Stimulated activated CD4-positive, alpha-beta T cell treated with anti-CD3 and anti-CD28 coated beads, Interleukin-1b, Interleukin-23, amount 100 ng/mL, for 24 hours (primary cell): ENCODE measurements around the gene PLEKHA8.

Source experiments
- DNase-seq, 4 experiments: peaks; one replicate each; pipeline ENCODE4 v3.0.0-alpha.2; 2020; ENCODE audit warnings: low read depth in 4 of 4, low spot score in 1 of 4

PLEKHA8 gene

DNA sequence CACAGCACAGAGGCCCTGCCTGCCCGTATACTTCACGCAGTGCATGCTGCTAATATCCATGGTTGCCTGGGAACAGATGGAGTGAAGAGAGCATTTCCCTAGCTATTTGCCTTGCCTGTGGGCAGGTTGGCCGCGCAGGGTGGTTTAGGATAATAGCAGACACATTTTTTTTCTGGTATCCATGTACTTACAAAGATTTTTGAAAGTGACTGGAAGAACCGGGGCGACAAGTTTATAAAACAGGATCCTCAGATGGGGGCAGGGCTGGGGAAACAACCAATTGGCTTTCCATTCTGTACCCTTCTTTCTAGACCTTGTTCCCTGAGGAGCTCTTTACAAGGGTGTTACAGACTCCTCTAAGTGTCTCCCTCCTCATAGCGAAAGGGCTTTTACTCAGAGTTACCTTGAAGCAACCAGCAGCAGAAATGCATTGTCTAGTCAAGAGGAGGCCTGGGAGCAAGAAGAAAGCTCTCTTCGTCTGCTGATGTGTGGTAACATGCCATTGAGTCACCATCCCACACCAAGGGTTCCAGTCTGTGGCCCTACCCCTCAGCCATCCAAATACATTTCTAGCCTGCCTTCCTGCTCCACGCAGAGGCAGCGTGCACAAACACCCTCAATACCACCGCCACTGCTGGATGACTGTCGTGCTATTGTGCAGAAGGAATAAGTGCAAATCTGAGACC lies 138.1 kb downstream of the PLEKHA8 start:
- DNase-seq: no peak

DNA sequence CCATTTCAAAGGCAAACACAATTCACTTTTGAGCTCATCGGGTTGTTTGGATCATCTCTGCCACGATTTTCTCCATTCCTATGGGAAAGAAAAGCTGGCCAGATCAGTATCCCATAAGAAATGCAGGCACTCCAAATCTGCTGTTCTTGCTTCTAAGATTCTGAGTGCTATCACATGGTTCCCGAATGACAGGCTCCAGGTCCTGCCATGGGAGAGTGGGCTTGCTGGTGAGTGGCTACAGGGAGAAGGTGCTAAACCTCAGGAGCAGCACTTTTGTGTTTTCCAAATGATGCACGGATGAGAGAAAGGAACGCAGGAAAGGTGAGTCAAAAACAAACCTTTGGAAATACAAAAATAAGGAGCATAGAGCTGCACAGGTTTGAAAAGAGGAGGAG lies 138.6 kb downstream of the PLEKHA8 start:
- no peak for DNase-seq

DNA sequence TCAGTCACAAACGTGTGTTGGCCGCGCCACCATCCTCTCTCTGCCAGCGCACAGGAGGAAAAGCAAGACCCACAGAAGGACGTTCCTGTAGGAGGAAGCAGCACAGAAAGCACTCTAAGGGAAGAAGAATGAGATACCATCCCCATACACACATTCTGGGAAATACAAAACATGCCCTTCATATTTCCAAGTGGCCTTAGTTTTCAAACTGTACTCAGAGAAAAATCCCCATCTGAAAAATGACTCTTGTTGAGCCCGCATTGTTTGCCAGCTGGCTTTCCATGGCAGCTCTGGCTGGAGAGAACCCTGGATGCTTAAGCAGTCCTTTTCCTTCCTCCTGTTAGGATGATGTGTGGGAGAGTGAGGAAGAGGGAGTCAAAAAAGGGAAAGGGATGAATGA lies 139.7 kb downstream of the PLEKHA8 start:
- DNase-seq: no peak

DNA sequence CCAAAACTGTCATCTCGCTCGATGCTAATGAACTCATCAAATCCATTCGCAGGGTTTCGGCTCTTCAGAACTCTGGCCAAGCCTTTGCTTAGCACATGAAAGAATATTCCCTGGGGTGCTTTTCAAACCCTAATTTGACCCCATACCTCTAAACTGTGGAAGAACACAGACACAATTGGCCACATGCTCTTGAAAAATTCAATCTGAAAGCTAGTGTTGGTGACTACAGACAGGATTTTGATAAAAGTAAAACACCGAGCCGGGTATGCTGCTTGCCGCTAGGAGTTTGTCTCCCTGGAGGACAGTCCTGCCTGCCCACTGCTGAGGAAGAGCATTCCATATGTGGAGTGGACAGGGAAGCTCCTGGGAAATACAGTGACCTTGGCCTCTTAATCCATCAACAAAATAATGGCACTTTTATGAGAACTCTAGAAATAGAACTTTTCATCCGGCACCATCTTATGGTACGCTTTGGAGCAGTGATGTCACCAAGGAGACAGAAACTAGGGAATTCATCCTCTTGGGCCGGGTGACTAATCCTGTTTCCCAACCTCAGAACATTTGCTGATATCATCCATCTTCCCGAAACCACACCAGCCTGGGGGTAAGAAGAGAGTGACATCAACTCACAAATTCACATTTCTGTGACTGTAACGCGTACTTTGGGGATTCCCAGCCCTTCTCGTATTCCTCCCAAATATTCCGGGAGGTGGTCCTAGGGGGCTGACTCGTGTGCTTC lies 140.8 kb downstream of the PLEKHA8 start:
- no peak for DNase-seq

DNA sequence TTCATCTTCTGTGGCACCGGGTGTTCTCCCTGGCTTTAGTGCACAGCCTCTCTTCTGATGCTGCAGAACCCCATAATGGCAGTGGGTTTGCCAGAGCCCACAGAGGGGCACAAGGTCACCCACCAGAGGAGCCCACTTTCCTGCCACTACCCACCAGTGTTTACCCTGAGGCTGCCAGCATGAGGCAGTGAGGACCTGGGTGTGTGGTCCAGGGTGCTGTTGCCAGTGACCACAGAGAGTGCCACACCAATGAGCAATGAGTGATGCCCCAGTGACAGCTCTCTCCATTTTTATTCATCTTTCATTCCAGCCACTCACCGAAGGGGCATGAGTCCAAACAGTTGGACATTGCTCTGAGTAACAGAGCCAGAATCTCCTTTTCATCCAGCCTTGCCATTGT lies 141.4 kb downstream of the PLEKHA8 start:
- DNase-seq: no peak

DNA sequence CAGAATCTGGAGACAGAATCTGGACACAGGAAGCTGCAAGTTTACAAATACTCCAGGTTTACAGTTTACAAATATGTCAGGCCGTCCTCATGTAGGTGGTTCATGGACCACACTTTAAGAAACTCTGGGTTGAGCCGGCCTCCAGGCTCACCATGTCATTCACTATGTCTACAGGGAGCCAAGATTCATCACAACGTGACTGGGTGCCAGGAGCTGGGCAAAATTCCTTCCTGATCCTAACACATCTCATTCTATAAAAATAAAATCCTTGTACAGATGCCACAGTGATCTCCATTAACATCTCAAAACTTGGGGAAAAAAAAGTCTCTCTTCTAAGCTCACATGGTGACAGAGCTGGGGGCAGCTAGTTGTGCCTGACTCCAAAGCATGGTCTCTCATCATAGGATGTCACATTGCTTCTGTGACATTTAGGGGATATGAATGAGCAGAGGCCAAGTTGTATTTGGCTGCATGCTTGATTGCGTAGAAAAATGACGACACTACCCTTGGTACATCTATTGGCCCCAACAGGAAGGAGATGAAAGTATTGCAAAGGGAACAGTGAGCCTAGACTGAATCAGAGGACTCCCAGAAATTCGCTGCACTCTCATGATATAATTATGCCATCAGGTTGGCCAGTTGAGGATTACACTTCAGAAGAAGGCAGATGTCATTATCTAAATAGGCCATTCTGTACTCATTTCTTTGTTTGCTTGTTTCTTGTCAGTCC lies 142.4 kb downstream of the PLEKHA8 start:
- DNase-seq: no peak

DNA sequence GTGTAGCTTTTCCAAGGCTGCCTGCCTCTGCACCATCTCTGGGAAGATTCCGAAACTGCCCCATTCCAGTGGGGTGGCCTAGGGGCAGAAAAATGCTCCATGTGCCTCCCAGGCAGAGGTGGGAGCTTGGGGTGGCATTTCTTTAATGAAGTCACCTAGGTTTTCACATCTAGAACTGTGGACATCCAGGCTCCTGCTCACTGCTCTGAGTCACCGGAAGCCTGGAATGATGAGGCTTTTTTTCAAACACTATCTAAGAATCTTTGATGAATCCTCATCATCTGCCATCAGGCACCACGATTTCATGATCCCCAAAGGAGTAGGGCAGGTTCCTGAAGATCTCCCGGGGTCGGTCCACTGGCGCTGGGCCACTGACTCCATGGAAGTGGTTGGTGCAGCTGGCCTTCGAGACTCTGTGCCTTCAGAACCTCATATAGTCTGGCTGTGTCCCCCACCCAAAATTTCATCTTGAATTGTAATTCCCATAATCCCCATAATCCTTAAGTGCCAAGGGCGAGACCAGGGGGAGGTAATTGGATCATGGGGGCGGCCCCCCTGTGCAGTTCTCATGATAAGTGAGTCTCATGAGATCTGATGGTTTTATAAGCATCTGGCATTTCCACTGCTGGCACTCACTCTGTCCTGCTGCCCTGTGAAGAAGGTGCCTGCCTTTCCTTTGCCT lies 143.7 kb downstream of the PLEKHA8 start:
- no peak for DNase-seq

DNA sequence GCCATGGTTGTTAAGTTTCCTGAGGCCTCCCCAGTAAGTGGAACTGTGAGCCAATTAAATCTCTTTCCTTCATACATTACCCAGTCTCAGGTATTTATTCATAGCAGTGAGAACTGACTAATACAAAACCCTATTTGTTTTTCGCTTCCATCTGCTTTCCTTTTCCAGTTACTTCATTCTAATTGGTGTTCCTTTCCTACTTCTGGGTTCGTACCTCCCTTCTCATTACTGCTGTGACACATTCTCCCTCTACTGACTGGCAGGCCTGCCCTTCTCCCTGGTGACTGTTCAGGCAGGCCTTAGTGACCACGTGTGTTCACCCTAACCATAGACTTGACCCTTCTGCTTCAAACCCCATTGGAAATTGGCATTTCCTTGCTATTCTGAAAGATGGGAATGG lies 144.2 kb downstream of the PLEKHA8 start:
- DNase-seq: no peak

DNA sequence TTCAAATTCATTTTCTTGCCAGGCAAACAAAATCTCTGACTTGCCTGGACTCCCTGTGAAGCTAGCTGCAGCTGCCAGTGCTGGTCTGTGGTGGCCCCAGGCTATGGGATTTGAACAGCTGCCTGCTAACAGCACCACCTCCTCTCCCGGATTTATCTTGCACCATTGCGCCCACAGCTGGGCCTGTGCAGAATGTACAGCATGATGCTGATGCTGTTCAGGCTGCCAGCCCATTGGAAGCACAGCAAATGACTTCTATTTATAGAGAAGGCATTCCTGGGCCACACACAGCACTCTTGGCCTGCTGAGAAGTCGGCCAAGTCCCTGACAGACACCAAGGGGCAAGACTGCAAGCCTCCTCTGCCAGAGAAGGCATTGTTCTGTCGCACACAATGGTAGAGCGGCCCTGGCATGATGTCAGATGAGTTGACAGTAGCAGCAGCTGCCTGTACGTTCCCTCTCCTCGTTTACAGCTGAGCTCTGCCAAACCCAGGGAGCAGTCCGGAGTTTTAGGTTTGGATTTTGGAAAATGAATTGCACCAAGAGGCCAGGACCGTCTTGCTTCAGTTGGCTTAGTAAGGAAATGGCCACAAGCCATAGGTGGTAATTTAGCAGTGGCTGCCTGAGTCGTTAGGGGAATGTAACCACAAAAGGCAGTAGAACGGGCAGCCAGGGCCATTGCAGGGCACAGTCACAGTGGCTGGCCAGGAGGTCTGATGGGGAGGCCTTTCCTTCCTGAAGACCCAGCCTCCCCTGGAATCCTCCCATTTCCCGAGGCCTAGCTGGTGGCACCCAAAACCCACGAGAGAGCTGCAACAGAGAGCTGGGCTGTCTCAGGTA lies 145.1 kb downstream of the PLEKHA8 start:
- no peak for DNase-seq

DNA sequence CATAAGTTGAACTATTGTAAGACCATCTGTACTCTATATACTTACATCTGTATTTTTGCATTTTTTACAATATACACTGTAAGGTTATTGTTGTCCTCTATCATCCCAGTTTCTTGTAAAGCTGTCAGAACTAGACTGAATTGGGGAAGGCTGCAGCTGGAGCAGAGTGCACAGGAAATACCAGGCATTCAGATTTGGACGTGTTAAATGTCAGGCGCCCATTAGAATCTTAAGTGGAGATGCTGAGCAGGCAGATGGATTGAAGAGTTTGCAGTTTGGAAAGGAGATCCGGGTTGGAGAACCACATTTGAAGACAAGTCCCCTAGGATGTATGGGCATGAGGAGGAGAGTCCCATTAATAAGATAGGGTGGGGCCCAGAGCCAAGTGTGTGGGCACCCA lies 147.0 kb downstream of the PLEKHA8 start:
- DNase-seq: no peak

DNA sequence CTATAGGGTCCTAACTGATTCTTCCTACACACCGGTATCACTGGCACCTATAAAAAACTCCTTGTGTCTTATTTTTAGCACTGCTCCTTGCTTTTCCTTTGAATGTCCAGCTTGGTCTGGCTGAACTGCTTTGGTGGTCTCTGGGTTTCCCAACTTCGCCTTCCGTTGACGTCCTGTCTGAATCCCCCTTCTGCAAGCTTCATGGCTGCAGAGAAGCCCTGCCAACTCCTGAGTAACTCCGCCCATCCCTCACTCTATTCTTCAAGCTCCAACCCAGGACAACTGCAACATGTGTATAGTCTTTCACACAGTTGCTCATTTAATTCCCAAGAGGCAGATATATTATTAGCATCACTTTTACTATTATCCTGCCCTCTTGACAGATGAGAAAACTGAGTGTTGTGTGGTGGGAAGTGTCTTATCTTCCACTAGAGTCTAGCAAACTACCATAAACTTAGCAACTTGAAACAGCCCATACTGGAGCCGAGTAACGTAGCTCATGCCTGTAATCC lies 147.5 kb downstream of the PLEKHA8 start:
- no peak for DNase-seq

DNA sequence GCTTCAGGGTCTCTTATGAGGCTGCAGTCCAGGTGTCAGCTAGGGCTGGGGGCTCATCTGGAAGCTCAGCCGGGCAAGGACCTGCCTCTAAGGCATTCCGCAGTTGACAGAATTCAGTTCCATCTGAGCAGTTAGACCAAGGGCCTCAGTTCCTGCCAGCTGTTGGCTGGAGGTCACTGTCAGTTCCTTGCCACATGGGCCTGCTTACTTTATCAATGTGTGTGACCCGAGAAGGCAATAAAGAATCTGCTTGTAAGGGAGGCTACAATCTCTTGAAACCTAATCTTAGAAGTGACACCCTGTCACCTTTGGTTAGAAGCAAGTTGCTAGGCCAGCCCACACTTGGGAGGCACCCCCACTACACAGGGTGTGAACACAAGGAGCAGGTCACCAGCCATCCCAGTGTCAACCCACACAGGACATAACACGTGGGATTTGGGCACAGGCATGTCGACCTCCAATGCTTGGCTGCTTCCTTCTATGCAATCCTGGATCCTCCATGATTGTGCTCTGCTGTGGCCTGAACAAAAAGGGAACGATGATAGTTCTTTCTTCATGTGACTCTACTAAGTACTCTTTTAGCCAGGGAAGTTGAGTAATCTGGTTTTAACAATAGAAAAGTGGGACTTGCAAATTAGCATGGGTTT lies 148.4 kb downstream of the PLEKHA8 start:
- no peak for DNase-seq

DNA sequence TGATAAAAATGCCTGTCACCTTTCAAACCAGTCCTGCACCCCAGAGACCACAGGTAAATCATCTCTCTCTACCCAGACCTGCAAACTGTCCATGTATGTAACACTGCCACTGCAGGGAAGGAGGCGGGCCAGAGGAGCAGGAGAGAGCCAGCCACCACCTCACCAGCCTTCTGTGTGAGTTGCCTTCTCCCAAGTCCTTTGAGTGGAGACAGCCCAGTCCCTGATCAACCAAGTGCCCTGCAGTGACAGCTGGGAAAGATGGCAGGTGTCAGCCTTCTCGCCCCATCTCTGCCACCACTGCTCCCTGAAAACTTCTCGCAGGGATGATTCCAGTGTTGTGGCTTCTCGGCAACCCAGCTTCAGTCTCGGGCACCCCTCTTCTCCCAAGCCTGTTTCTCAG lies 149.0 kb downstream of the PLEKHA8 start:
- no peak for DNase-seq

DNA sequence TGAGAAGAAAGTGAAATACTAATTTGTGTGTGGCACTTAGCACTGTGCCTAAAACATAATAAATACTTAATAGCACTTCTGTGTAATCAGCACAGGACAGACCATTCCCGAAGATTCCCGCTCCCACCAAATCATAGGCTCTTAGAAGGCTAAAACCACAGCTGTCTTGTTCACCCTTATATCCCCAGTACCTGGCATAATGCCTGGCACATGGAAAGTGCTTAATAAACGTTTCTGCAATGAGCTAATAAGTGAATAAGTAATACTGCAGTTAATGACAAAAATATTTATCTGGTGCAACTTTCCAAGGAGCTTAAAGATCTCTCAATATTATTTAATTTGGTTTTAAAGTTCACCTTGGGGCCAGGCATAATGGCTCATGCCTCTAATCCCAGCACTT lies 149.8 kb downstream of the PLEKHA8 start:
- no peak for DNase-seq

DNA sequence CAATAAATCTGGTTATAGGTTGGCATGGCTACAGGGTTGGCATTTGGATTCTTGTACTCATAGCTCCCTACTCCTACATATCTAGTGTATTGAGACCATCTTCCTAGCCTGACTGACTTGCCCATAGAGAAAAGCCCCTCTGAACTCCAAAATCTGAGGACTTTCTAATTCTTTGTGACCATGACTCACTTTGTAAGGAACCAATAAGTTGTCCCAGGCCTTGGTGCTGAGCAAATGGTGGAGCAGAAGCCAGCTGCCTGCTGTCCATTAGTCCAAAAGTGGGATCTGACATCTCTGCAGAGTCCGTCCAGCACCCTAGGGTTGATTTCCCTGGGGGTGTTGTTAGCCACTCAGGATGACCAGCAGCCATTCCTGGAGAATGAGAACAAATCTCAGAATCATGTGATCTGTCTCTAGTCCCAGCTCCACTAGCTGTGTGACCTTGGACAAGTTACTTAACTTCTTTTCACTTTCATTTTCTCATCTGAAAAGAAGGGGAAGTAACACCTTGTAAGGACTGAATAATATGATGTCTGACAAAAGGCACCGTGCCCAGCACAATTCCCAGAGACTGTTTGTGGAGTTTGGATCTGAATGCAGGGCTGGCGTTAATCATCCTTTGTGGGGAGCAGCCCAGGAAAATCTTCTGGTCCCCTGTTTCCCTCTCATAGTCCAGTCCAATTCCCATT lies 150.7 kb downstream of the PLEKHA8 start:
- DNase-seq: no peak
